NCI-H2081 treated with DMSO at 0.1 percent for 48 hours (cell line): Measurements from ENCODE around the gene MINK1.
"Not testable (repeated sequence)": the region's sequence is repeated elsewhere in the genome, so short reads cannot be mapped to it uniquely, and the experiment has no call there.

Experiments used
- DNase-seq: peaks from one replicate; lab custom pipeline; 2025; lab: John Stamatoyannopoulos, UW

MINK1 gene

DNA sequence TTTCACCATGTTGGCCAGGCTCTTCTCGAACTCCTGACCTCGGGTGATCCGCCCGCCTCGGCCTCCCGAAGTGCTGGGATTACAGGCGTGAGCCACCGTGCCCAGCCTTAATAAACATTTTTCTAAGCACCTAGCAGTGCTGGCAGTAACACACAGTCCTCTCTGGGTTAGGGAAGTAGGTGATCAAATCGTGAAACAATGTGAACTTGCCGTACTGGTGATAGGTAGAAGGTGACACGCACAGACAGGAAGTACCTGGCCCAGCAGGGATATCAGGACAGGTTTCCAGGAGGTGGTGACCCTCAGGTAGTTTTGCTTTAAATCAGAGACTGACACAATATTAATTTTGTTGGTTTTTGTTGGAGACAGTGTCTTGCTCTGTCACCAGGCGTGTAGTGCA is 21.7 kb upstream of the MINK1 start:
- no peak for DNase-seq

DNA sequence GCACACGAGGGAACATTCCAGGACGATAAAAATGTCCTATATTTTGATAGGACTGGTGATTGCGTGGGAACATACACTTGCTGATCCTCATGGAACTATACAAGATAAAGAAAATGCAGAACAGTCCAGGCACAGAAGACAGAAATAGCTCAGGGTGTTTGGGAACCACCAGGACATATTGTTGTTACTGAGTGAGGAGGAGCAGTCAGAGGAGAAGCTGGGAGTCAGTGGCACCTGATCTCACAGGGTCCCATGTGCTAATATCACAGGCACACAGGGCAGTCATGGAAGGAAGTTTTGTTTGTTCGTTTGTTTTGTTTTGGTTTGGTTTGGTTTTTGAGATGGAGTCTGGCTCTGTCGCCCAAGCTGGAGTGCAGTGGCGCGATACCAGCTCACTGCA is 20.4 kb upstream of the MINK1 start:
- DNase-seq: no peak

DNA sequence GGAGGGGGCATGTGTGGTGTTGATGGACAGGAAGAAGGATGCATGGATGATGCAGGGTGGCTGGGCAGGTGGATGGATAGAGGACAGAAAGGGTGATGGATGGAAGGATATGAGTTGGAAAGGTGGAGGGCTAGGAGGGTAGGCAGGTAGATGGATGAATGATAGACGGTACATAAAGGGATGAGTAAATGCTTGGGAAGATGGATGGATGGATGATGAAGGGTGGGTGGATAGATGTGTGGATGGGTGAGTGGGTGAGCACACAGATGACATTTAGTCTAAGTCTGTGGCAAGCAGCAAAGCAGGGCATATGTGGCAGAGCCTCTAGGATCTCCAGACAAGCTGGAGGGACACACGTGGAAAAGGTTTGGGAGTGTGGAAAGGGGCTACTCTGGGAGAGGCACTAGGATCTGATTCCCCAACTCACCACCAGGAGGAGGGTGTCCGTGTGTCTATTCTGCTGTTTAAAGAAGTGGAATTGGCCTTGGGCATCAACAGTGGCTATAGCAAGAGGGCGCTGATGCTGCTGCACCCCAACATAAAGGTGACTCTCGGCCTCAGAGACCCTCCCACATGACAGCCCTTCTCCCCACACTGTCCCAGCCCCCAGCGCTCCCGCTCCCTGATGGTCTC is 18.0 kb upstream of the MINK1 start:
- no peak for DNase-seq

DNA sequence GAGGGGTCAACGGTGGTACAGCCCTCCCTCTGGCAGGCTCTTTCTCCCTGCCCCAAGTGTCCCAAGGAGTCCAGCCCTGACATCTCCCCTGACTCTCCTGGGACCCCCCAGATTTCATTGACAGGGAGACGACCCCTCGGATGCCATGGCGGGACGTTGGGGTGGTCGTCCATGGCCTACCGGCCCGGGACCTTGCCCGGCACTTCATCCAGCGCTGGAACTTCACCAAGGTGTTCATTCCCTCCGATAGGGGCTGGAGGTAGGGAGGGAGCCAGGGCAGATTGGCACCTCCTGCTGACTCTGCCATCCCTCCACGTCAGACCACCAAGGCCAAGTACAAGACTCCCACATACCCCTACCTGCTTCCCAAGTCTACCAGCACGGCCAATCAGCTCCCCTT is 16.3 kb upstream of the MINK1 start:
- no peak for DNase-seq

DNA sequence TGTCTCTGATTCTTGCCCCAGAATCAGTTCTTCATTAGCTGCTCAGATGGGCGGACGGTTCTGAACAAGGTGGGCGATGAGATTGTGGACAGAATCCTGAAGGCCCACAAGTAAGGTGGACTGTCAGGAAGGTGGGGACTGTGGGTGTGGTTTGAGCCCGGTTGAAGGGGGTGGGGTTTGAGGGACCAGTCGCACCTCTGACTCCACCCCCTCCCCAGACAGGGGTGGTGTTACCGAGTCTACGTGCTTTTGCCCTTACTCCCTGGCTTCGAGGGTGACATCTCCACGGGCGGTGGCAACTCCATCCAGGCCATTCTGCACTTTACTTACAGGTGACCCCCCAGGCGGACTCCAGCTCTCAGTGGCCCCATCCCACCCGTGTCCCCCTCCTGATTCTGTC is 14.9 kb upstream of the MINK1 start:
- no peak for DNase-seq

DNA sequence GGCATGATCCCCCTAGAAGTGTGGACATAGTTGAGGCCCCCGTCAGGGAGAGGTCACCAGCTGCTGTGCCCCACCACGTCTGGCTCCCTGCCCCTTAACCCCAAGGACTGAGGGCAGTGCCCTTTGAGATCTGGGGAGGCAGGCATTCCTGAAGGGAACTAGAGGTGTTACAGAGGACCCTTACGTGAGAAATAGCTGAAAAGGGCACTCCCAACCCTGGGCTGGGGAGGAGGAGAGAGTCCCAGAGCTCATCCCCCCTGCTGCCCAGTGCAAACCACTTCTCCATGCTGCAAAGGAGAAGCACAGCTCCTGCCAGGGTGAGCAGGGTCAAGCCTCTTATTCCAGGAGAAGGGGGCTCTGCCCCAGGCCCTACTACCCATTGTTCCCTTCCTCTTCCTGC is 10.3 kb upstream of the MINK1 start:
- no peak for DNase-seq

DNA sequence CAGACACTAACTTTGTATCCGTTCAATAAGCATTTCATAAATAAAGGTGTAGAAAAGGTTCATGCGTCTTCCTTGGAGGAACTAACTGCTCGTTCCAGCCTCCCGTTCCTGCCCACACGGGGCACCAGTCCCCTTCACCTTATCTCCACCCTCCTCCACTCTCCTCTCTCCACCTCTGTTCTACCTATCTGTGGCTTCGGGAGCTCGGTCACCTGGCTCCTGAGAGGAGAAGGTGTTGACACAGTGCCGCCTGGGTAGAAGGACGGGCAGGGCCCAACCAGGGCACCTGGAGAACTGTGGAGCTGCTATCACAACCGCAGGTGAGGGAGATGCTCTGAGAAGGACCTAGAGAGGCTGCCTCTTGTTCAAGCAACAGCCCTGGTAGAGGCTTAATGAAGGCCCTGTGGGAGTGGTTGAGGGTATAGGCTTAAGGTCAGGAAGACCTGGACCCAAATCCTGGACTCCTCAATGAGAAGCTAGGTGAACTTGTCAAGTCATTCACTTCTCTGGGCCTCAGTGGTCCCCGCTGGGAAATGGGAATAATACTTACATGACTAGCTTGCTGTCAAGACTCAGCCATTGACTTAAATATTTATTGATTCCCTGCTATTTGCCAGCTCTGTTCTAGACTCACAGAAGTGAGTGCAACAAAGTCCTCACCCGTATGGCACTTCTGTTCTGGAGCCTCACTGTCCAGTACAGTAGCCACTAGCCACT is 9.6 kb upstream of the MINK1 start:
- no peak for DNase-seq

DNA sequence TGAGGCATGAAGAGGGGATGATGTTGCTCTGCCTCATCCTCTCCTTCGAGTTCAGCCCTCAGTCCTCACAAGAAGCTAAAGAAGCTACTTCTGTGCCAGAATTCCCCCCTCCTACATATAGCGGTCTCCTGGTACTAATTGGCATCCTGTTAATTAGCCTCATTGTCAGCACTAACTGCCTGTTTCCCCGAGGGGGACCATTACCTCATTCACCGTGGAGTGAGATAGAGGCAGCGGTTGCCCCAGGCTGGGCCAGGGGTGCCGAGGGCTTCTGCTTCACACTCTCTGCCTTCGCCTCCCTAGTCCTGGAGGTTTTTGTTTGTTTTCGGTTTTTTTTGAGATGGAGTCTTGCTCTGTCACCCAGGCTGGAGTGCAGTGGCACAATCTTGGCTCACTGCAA is 5.7 kb upstream of the MINK1 start:
- no peak for DNase-seq

DNA sequence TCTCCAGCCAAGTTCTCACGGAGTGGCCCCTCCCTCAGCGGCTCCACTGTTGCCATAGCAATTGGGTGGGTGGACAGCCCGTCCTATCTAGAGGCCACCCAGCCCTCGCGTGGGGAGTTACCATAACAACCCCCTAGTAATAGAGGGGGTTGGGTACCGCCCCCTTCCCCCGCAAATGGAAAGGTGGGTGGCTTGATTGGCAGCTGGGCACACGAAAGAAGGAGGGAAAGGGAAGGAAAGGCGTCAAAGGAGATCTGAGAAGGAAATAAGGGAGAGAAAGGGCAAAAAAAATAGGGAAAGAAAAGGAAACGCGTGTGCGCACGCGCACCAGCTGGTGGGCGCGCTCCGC is 337 bp upstream of the MINK1 start:
- DNase-seq: not testable (repeated sequence)

DNA sequence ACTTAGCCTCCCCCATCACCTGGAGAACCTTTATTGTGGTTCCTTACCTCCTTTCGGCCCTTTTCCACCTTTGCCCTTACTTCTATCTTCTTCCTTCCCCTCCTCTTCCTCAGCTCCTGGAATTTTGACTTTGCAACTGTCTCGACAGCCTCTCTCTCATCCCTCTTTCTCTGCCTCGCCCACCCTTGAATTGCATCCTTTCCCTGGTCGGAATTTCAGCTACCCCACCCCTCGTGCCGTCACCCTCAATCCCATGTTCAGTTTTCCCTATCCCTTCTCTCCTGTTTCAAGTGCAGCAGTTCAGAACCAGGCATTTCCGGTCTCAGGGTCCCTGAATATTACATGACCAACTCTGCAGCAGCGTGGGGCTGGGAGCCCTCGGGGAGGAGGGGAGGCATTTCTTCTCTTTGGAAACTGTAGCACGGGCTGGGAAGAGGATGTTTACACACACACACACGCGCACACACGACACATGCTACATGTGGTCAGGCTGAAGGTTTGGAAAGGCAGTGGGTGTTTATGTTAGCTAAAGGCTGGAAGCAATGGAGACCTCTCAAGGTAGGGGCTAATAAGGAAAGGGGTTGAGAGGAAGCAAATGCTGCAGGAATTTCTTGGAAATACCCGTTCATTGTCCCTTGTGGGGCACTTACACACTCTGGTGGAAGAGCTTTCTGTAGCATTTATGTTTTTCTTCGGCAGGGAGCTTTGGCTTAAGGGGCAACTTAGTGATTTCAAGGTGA is 971 bp downstream of the MINK1 start:
- DNase-seq: no peak

DNA sequence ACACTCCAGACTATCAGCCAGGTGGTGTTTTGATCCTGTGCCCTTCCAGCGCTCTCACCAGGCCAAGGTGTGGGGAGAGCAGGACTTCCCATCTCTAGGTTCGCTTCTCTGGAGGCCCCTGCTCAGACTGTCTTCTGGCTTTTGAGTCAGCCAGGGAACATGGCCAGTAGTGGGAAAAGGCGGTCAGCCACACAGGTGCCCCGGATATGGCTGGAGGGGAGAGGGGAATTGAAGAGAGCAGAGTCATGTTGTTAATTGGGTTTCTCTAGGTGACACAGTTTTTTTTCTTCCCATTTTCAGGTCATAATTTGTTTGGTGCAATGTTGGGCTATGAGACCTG is 1.5 kb downstream of the MINK1 start:
- no peak for DNase-seq

DNA sequence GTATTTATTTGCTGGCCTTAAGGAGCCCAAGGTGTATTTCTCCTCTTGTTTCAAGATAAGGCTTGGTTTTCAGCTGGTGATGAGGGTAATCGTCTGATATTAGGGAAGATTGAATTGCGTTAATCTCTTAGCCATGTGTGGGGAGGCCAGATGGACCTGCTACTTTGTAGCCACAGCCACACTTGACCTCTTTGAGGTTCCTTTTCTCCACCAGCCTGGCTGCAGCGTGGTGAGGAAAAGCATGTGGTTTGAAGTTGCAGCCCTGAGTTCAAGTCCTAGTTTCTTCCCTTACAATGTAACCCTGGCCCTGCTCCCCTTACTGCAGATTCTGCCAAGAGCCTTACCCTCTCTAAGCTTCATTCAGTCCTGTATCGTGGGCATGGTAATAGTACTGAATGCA is 3.1 kb downstream of the MINK1 start:
- DNase-seq: no peak

DNA sequence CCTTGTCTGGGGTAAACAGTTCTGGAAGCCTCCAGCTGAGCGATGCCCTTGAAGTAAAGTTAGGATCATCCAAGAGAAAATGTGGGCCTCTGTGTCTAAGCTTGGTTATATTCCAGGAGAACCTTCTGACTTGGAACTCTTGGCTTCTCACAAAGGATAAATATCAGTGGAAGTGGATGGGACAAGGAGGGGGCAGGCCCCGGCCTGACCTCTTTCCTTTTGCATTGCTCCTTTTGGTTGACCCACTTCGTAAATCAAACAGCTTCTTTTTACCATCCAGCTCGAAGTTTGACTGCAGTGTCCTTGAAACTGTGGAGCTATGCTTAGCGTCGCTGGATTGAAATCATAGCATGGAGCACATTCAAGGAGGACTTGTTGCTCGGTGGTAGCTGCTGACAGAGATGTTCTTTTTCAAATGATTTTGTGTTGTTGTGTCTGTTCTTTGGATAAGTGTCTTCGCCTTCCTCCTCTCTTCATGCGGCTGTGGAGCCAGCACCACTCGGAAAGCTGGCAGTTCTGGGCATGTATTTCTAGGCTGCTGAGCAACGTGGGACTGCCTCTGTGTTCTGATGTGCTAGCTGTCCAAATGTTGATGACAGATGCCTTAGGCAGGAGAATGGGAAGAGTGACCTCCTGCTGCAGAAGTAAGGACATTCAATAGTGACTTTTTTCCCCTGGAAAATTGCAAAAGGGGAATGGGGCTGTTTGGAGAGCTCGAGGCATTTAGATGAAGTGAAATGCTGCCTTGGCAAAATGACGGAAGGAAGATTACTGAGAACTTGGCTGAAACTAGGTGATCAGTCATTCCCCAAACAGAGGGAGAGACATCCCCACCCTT is 4.5 kb downstream of the MINK1 start:
- no peak for DNase-seq

DNA sequence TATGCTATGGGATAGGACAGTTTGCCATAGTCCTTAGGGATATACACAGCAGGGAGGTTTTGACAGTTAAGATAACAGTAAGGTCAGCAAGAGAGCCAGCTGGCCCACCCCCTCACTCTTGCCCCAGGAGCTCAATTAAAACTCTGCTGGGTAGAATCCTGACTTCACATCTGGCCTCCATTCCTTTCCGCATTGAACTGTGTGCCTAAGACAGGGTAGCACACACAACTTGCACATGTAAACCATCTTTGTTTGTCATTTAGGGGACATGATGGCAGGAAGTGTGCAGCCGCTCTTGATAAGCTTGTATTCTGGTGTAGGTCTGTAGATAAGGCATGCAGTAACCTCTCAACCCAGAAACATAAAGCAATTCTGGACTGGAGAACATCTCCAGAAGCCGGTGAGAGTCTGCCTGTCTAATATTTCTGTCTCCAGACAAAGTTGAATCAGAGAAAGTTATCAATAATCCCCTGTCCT is 5.2 kb downstream of the MINK1 start:
- no peak for DNase-seq

DNA sequence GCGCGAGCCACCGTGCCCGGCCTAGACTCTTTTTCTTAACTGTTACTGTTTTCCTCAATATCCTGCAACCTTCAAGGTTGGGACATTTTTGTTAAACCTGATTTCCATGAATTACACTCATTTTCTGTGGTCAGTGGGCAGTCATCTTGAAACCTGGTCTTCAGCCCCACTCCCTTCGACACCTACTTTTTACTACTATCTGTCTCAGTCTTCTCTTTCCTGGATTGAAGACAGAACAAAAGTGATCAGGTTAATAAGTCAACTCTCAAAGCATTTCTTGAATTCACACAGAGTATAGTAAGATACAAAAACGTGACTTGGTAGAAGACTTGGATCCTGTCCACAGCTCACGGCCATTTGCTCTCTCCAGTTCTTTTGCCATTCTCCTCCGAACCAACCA is 6.1 kb downstream of the MINK1 start:
- DNase-seq: no peak

DNA sequence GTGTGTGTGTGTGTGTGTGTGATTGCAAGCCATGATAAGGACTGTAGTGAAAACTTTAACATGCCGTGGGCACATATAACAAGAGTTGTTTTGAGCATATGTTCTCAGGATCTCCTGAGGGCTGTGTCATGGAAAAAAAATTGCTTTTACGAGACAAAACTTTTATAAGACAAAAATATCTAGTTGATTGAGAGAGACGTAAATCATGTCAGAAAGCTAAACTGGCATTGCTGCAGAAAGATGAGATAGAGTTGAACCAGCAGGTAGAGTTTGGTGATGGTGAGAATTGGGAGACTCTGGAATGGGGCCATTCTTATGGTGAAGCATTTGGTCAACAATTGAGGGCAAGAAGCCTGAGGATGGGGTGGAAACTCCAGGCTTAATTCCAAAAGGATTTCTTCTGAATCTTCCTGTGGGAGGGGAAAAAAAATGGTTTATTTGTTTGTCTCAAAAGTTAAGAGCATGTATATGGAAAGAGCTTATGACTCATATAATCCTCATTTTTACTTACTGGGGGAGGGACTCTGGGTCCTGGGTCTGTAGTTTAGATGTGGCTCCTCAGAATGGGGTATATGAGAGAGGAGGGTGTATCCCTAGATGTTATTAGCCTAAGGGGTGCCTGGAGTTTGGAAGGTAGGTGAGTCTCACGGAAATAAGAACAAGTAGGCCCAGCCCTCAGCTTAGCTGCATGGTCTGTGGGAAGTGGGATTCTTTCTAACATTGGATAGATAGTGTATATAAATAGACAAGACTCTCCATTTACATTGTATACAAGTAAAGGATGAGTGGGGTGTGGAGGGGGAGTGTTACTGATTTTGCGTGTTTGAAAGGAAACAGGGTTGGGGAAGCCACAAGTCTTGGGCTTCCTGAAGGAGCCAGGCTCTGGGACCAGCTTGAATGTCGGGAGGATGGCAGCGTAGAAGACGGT is 7.1 kb downstream of the MINK1 start:
- no peak for DNase-seq

DNA sequence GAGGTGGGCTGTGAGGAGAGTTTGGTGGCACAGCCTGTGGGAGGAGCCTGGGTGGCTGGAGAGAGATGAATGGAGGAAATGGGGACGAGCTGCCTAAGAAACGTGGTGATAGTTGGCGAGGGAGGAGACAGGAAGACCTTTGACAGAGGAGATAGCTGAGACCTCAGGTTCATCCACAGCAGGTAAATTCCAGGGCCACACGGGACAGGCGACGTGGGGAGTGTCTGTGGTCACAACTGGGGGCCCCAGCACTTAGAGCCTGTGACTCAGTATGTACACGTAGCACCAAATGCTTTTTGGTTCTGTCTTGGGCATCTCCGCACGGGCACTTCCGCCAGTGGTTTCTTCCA is 7.7 kb downstream of the MINK1 start:
- no peak for DNase-seq

DNA sequence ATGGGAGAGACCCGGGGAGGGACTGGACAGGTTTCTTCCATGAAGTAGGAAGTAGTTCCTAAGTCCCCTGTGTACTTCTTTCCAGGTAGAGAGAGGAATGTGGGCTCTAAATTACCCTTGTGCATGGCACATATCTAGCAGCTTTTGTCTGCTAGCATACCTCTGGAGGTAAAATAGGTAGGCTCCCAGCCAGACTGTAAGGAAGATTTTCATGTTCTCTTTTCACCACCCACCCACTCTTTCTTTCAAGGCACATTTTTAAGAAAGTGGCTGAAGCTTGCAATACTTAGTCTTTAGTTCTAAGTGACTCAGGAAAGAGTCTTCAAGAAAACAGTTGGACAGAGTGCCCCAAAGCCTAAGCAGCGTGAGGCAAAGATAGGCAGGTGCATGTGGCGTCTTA is 9.2 kb downstream of the MINK1 start:
- DNase-seq: no peak

DNA sequence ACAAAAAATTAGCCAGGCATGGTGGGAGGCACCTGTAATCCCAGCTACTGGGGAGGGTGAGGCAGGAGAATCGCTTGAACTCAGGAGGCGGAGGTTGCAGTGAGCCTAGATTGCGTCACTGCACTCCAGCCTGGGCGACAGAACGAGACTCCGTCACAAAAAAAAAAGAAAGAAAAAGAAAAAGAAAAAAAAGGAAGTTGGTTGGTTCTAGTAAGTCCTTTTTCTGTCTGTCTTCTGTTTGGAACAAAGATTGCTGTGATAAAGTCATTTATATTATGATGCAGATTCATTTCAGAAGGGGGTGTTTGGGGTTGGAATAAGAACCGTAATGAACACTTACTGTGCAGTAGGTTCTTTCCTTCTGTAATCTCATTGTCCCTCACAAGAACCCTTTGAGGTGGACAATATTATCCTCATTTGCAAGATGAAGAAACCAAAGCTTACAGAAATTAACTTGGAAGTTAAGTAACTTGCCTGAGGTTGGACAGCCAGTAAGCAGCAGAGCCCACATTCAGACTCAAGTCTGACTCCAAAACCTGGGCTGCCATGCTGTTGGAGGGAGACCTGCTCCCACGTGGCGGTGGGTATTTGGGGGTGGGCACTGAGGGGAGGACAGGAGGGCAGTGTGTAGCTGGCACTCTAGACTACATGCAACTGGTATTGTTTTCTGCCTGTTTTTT is 10.3 kb downstream of the MINK1 start:
- DNase-seq: no peak

DNA sequence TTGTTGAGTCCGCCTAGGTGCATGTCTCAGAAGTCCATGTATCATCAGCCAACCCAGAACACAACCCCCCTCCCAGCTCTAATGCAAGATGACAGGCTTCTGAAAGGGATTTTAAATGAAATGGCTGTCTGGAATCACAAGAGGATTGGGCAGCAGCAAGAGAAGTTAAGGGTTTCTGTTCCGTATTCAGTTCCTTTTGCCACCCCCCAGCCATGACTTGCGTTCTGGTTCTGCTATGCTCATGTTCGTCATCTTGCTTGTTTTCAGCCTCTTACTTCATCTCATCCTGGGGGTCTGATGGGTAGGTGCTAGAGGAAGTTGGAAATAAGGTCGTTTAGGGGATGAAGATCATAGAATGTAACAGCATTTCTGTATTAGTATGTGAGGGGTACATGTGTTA is 12.0 kb downstream of the MINK1 start:
- DNase-seq: no peak
